Subcutaneous adipose tissue (tissue), 4 donors: Measurements from ENCODE around the gene KLF7. TPM values are rescaled to one million over a fixed set of nuclear protein-coding genes. Genes with fewer than 3 reads are reported as not detected.

Source experiments
- total RNA-seq, 4 donors: library from RNA; depleted of rRNA; stranded (reverse); fragments of >200 nt; gene quantifications; one replicate each; pipeline ENCODE4 v1.1.0, GENCODE V29; 2016
- TF ChIP-seq, protein P1 (sequence below): fragments of 450-650 bp; IDR thresholded peaks from one replicate; pipeline ENCODE4 v1.5.1; 2016; ENCODE audit warnings: low read depth, mild to moderate bottlenecking, control low read depth, antibody characterized with exemption, moderate library complexity

Gene KLF7
- total RNA-seq, 4 donors from 2014 or later: 25.7 to 34.1 (median 28.7) TPM

DNA sequence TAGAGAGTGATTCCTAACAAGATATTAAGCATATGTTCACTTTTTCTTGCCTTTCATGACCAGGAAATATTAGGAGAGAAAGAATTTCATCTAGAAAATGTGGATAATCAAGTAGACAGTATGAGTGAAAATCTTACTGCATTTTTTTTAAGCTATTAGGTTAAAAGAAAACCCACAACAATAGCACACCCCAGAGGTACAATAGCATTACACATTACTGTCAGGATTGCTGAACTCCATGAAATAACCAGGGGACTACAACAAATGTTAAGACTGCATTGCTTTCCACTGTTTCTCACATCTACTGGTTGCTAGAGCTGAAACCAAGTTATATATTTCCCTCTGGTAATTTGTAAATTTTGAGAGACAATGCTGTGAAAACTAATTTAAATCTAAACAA lies 33.7 kb downstream of the KLF7 start:
- TF ChIP-seq, protein P1, sequence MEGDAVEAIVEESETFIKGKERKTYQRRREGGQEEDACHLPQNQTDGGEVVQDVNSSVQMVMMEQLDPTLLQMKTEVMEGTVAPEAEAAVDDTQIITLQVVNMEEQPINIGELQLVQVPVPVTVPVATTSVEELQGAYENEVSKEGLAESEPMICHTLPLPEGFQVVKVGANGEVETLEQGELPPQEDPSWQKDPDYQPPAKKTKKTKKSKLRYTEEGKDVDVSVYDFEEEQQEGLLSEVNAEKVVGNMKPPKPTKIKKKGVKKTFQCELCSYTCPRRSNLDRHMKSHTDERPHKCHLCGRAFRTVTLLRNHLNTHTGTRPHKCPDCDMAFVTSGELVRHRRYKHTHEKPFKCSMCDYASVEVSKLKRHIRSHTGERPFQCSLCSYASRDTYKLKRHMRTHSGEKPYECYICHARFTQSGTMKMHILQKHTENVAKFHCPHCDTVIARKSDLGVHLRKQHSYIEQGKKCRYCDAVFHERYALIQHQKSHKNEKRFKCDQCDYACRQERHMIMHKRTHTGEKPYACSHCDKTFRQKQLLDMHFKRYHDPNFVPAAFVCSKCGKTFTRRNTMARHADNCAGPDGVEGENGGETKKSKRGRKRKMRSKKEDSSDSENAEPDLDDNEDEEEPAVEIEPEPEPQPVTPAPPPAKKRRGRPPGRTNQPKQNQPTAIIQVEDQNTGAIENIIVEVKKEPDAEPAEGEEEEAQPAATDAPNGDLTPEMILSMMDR: no peak

DNA sequence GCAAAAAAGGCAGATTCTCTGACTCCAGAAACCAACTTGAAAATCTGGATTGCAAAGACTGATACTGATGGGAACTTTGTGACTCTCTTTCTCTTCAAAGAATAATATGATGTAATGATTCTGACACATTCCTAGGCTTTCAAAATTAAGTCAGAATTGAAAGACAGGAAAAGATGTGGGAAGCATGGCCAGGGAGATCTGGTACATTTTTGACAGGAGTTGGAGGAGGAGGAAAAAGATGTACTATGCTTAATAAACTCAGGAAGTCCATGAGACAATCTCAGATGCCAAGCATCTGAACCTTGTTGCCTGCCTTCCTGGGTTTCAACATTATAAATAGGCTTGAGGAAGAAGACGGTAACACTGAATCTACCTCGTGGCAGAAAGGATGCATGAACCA lies 34.2 kb downstream of the KLF7 start:
- TF ChIP-seq, protein P1: no peak

DNA sequence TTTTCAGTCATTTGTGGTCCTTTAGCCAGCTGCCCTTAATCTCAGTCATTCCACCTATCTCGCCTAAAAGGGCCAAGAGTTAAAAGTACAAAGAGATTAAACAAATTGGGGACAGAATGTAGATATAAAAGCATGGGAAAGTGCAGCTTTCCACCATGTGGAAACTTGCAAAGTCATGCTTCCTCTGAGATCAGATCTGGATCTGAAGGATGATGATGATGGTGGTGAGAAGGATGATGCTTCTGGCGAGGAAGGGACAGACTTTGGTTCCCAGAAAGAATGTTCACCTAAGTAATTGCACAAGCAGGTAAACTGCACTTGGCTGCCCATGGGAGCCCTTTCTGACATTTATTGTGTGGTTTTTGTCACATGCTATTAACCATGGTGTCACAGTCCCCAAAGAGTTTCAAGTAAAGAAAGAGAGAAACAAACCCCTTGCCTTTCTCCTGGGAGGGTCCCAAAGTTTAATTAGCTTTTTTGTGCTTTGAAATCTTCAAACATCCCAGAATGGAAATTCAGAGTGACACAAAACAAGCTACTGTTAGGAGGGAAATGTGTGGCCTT lies 34.7 kb downstream of the KLF7 start:
- TF ChIP-seq, protein P1: no peak

DNA sequence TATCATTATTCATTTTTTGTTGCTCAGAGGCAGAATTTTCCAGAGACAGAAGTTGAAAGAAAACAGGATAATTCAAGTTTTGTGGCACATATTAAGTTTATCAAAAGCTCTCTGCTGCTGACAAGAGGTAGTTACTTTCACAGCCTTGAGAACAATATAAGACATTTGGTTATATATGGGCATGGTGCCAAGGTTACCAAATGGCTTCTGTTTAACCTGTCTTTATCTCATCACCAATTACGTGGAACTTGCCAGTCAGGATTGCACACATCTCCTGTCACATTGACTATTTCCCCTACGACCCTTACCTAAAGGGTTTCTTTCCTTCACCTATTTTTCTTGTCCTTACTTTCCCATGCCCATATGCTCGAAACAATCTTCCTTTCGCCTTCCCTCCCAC lies 35.9 kb downstream of the KLF7 start:
- TF ChIP-seq, protein P1: no peak

DNA sequence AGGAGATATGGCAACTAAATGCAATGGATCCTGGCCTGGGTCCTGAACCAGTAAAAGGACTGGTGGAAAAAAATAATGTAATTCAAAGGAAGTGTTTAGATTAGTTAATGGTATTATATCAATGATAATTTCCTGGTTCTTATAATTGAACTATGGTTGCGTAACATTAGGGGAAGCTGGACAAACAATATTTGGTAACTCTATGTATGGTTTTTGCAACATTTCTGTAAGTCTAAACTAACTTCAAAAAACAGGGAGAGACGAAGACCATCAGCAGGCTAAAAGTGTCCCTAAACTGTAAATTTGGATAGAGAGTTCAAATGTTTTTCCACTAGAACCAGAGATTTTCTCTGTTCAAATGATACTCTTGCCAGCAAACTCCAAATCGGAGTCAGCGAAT lies 36.9 kb downstream of the KLF7 start:
- TF ChIP-seq, protein P1: no peak

DNA sequence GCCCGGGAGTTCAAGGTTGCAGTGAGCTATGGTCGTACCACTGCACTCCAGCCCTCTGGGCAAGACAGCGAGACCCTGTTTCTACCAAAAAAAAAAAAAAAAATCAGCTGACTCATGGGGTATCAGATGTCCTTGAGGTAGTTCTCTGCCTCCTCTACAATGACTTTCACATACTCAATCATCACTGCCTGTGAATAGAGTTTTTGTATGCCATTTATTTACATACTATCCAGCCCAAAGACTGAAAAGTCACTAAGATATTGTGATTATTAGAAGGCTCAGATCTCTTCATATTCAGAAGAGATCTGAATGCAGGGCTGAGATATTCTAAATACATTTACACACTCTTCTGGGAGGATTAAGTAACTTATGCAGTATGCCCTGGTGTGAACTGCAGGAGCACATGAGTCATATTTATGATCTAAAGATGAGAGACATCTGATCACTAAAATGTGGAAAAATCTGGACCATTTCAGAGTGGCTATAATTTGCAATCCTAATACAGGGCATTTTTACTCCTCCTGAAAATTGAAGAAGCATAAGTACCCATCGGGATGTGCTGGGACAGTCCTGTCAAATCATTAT lies 38.9 kb downstream of the KLF7 start:
- TF ChIP-seq, protein P1: no peak

DNA sequence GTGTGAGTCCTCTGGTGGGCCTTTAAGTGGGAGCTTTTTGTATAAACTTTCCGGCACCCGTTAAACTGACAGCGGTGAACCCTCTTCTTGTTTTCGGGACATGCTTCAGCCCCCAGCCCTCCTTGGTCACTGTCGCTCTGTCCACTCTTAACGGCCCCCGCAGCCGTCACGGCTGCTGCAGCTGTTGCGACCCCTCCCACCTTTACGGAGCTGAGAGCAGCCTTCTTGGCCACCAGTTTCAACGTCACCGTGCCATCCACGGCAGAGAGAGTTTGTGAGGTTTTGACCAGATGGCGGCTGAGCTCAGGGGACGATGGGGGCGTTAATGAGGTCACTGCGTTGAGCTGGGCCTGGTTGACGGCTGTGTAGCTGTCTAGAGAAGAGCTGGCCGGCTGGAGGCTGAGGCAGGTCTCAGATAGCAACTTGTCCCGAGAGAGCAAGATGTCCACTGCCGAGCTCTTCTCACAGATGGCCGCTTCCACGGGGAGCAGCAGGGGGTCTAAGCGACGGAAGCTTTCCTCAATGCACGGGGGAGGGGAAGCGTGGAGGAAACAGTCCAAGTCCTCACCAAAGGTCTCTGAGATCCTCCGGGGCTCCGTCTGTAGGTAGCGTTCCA lies 41.9 kb downstream of the KLF7 start:
- TF ChIP-seq, protein P1: no peak
